Astrocyte (in vitro differentiated cells and primary cell): Measurements from ENCODE around the gene RGR. TPM values are rescaled to one million over a fixed set of nuclear protein-coding genes. Genes with fewer than 3 reads are reported as not detected.

Experiments
- DNase-seq: peaks from one replicate; pipeline ENCODE4 v3.0.0-alpha.2; 2010; ENCODE audit warnings: low read depth
- FAIRE-seq: peaks from 2 replicates; lab custom pipeline; 2011; peaks lifted over from hg19 to GRCh38; lab: Jason Lieb, UNC
- H2AFZ ChIP-seq: 2 replicates; pipeline ENCODE4 v1.6.0; 2012; ENCODE audit warnings: low read depth, low read length, inconsistent platforms
- H3K27ac ChIP-seq: 2 replicates; pipeline ENCODE4 v1.5.1; 2011; ENCODE audit warnings: low read depth, low read length, inconsistent platforms
- H3K27me3 ChIP-seq: 2 replicates; pipeline ENCODE4 v1.6.0; 2011; ENCODE audit warnings: low read length, inconsistent platforms; ENCODE audit not compliant: insufficient read depth
- H3K36me3 ChIP-seq: 2 replicates; pipeline ENCODE4 v1.5.1; 2011; ENCODE audit warnings: low read length, inconsistent platforms; ENCODE audit not compliant: insufficient read depth
- H3K4me1 ChIP-seq: 2 replicates; pipeline ENCODE4 v1.5.1; 2011; ENCODE audit warnings: low read length, inconsistent platforms; ENCODE audit not compliant: insufficient read depth
- H3K4me2 ChIP-seq: 2 replicates; pipeline ENCODE4 v1.6.0; 2012; ENCODE audit warnings: low read length, inconsistent platforms
- H3K4me3 ChIP-seq: 2 replicates; pipeline ENCODE4 v1.5.1; 2011; ENCODE audit warnings: low read depth, mild to moderate bottlenecking, low read length, inconsistent platforms; ENCODE audit not compliant: insufficient read depth
- H3K79me2 ChIP-seq: 2 replicates; pipeline ENCODE4 v1.6.0; 2012; ENCODE audit warnings: mild to moderate bottlenecking, low read length, inconsistent platforms; ENCODE audit not compliant: insufficient read depth
- H3K9ac ChIP-seq: 2 replicates; pipeline ENCODE4 v1.6.0; 2012; ENCODE audit warnings: mild to moderate bottlenecking, low read length, inconsistent platforms
- H3K9me3 ChIP-seq: 2 replicates; pipeline ENCODE4 v1.5.1; 2012; ENCODE audit warnings: low read depth, mild to moderate bottlenecking, low read length, inconsistent platforms; ENCODE audit not compliant: insufficient read depth
- H4K20me1 ChIP-seq: 2 replicates; pipeline ENCODE4 v1.6.0; 2012; ENCODE audit warnings: low read length, inconsistent platforms; ENCODE audit not compliant: insufficient read depth
- H3K27ac Mint-ChIP-seq: one replicate; pipeline ENCODE4 v1.8.0; 2021; ENCODE audit warnings: mild to moderate bottlenecking, mixed read lengths; ENCODE audit not compliant: unreplicated experiment
- H3K27me3 Mint-ChIP-seq: one replicate; pipeline ENCODE4 v1.8.0; 2021; ENCODE audit warnings: low read depth, mixed read lengths; ENCODE audit not compliant: unreplicated experiment
- H3K36me3 Mint-ChIP-seq: one replicate; pipeline ENCODE4 v1.8.0; 2021; ENCODE audit warnings: low read depth, mixed read lengths; ENCODE audit not compliant: unreplicated experiment
- H3K4me1 Mint-ChIP-seq: one replicate; pipeline ENCODE4 v1.8.0; 2021; ENCODE audit warnings: low read depth, mixed read lengths; ENCODE audit not compliant: unreplicated experiment
- H3K4me3 Mint-ChIP-seq: one replicate; pipeline ENCODE4 v1.8.0; 2021; ENCODE audit warnings: mild to moderate bottlenecking, moderate library complexity, mixed read lengths; ENCODE audit not compliant: unreplicated experiment
- H3K9me3 Mint-ChIP-seq: one replicate; pipeline ENCODE4 v1.8.0; 2021; ENCODE audit warnings: mild to moderate bottlenecking, mixed read lengths; ENCODE audit not compliant: unreplicated experiment
- CTCF ChIP-seq: IDR thresholded peaks from 2 replicates; pipeline ENCODE4 v1.5.1; 2011; ENCODE audit warnings: low read depth, mild to moderate bottlenecking, inconsistent platforms, low read length, moderate library complexity; ENCODE audit not compliant: insufficient read depth
- EZH2 ChIP-seq: IDR thresholded peaks from 2 replicates; pipeline ENCODE4 v1.6.1; 2012; ENCODE audit warnings: mild to moderate bottlenecking, low read length, inconsistent platforms; ENCODE audit not compliant: insufficient read depth
- total RNA-seq: library from RNA; stranded (reverse); gene quantifications from 2 replicates; pipeline ENCODE4 v1.2.1, GENCODE V29; 2021

Gene RGR
- total RNA-seq, 1 donor from 2014 or later, result not detected

- Histone ChIP-seq H3K9me3 (no peaks in the 10 kb centered on the region), H3K9ac (no peak overlapping the region), H3K4me2 (no peak overlapping the region), H3K36me3 (no peaks in the 10 kb centered on the region), H3K4me3 (no peak overlapping the region), H3K79me2 (no peaks in the 10 kb centered on the region), H4K20me1 (no peaks in the 10 kb centered on the region), H2AFZ (no peak overlapping the region), H3K4me1 (no peaks in the 10 kb centered on the region), H3K27ac (no peak overlapping the region), H3K27me3 (no peaks in the 10 kb centered on the region)
- Mint-ChIP-seq H3K27ac (no peak overlapping the region), H3K27me3 (peaks cover 53% of the 10 kb centered on the region), H3K9me3 (no peaks in the 10 kb centered on the region), H3K4me3 (no peak overlapping the region), H3K36me3 (no peaks in the 10 kb centered on the region), H3K4me1 (no peaks in the 10 kb centered on the region)
- no peak for DNase-seq
- no peak for FAIRE-seq
- TF ChIP-seq EZH2 (no peak), CTCF (no peak)
Observed at GRCh38 chr10:84227810-84228209, 17.0 kb upstream of the RGR start.

GRCh38 chr10:84230359-84230758, 14.5 kb upstream of the RGR start:
- Histone ChIP-seq H3K9me3 (no peaks in the 10 kb centered on the region), H3K27ac (no peak overlapping the region), H3K27me3 (no peaks in the 10 kb centered on the region), H3K4me2 (no peak overlapping the region), H4K20me1 (no peaks in the 10 kb centered on the region), H3K9ac (no peak overlapping the region), H3K79me2 (no peaks in the 10 kb centered on the region), H3K4me1 (no peaks in the 10 kb centered on the region), H3K36me3 (no peaks in the 10 kb centered on the region), H2AFZ (no peak overlapping the region), H3K4me3 (no peak overlapping the region)
- Mint-ChIP-seq H3K27me3 (peaks cover 41% of the 10 kb centered on the region), H3K27ac (no peak overlapping the region), H3K4me3 (no peak overlapping the region), H3K4me1 (no peaks in the 10 kb centered on the region), H3K36me3 (no peaks in the 10 kb centered on the region), H3K9me3 (no peaks in the 10 kb centered on the region)
- DNase-seq (no peak), FAIRE-seq (no peak)
- TF ChIP-seq CTCF (no peak), EZH2 (no peak)

- H3K36me3 Mint-ChIP-seq, result no peaks in the 10 kb centered on the region
- H3K27me3 ChIP-seq, result no peaks in the 10 kb centered on the region
- H3K27ac ChIP-seq, result no peak overlapping the region
- H3K27me3 Mint-ChIP-seq, result peaks cover 35% of the 10 kb centered on the region
- no peaks in the 10 kb centered on the region for H3K4me1 ChIP-seq
- no peaks in the 10 kb centered on the region for H3K36me3 ChIP-seq
- no peaks in the 10 kb centered on the region for H3K9me3 ChIP-seq
- TF ChIP-seq EZH2 (no peak), CTCF (no peak)
- H3K4me3 Mint-ChIP-seq, result no peak overlapping the region
- no peaks in the 10 kb centered on the region for H3K79me2 ChIP-seq
- no peaks in the 10 kb centered on the region for H3K4me1 Mint-ChIP-seq
- no peaks in the 10 kb centered on the region for H3K9me3 Mint-ChIP-seq
- H3K4me3 ChIP-seq, result no peak overlapping the region
- H3K27ac Mint-ChIP-seq, result no peak overlapping the region
- no peak overlapping the region for H3K4me2 ChIP-seq
- no peak overlapping the region for H3K9ac ChIP-seq
- no peaks in the 10 kb centered on the region for H4K20me1 ChIP-seq
- DNase-seq (no peak), FAIRE-seq (no peak)
- no peak overlapping the region for H2AFZ ChIP-seq
Observed at GRCh38 chr10:84232376-84232775, 12.5 kb upstream of the RGR start.
